ENCODE measurements around the gene GABRR1.

- TF ChIP-seq SUZ12 (IDR thresholded peaks at IDR 0.05; ENCODE audit: extremely low read depth, insufficient read depth, insufficient read length) (no peak), ZNF274 (IDR thresholded peaks at IDR 0.05; ENCODE audit: low read depth, low read length) (no peak), YY1 (IDR thresholded peaks at IDR 0.05; ENCODE audit: insufficient read depth, insufficient read length) (no peak)
Observed at GRCh38 chr6:89255417-89255816, 38.3 kb upstream of the GABRR1 start.

Data from NT2/D1 (cell line).